GM12892 (cell line): ENCODE data around the gene TNFRSF19.

Experiments
- POLR2A ChIP-seq: IDR thresholded peaks from 2 replicates; pipeline ENCODE4 v1.6.1; 2011; ENCODE audit warnings: low read depth, low read length, control low read depth
- POLR2AphosphoS5 ChIP-seq: IDR thresholded peaks from 2 replicates; pipeline ENCODE4 v1.6.1; 2011; ENCODE audit warnings: low read depth, low read length, control low read depth
- TAF1 ChIP-seq: IDR thresholded peaks from 2 replicates; pipeline ENCODE4 v1.6.1; 2011; ENCODE audit warnings: low read depth, mild to moderate bottlenecking, control low read depth, low read length, borderline replicate concordance

DNA sequence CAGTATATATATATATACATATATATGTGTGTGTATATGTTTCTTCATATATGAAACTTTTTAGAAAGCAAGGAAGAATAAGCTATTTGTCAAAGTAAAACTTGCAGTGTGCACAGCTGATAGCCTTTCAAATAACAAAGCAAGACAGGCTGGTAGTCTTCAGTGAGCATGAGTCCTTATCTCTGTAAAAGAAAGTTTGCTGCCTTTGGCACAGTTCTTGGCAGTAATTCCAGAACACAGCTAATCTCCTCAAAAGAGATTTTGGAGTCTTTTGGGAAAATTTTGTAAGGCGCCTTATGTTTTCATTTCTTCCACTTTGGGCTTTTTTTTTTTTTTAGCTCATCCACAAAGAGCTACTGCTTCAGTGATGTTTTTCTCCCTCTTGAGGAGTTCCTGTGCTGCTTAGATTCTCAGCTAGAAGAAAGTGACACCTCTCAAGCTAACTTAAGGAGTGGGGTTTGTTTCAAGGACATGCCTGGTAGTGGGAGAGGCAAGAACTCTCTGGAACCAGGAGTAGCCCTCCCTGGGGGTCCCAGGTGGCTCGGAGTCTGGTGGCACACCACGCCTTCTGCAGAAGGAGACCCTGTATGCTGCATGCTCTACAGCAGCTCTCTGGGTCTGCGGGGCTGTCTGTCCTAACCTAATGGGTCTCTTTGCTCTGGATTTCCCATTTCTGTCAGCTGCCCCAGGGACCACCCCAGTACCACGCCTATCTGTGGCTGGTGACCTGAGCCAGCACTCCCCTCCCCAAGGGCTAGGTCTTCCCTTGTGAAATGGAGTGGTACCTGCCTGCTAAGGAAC lies 58.8 kb downstream of the TNFRSF19 start:
- no peak for TF ChIP-seq POLR2AphosphoS5
- TF ChIP-seq TAF1: no peak
- no peak for TF ChIP-seq POLR2A
